ENCODE measurements around the gene ABCC9. TPM values are rescaled to one million over a fixed set of nuclear protein-coding genes. Genes with fewer than 3 reads are reported as not detected.

Gene ABCC9
- total and polyA plus RNA-seq, 2 donors (not counting 3 experiments of a cell fraction or from before 2014, with no cell fraction given): under 0.01 TPM; not detected in 1

- intact Hi-C loops (cut with micrococcal nuclease) (no loop called here), dilution Hi-C loops (cut with MboI; ENCODE audit: extremely low pct_ligation_motif_present, low sequenced_read_pairs) (no loop called here)
- H3K79me2 ChIP-seq (ENCODE audit: control insufficient read depth, insufficient read depth, low read length): no peaks in the 10 kb centered on the region
- no TSS peak for BruUV-seq (replicated peaks)
- no peaks in the 10 kb centered on the region for H4K20me1 ChIP-seq (replicated peaks; ENCODE audit: control insufficient read depth, extremely low read depth, insufficient read depth, low read length)
- no peak for DNase-seq (ENCODE audit: low read depth, low spot score)
- FAIRE-seq: no peak
- ChIA-PET CTCF (interaction anchor here (1.2 kb wide), 1 partner anchor 16 kb away, joined by 3 read pairs; no protein-coding TSS in a partner anchor), POLR2A (no interaction called here)
- TF ChIP-seq MYC (IDR thresholded peaks at IDR 0.05; ENCODE audit: low read depth, low read length): no peak
- no peak for TF ChIP-seq EZH2 (IDR thresholded peaks at IDR 0.05; ENCODE audit: borderline replicate concordance, low read depth, low read length, severe bottlenecking)
- TF ChIP-seq GATA2 (IDR thresholded peaks at IDR 0.05; ENCODE audit: insufficient read depth, insufficient read length, low read depth, low read length): no peak
- TF ChIP-seq POLR2A (IDR thresholded peaks at IDR 0.05; ENCODE audit: low read depth, low read length): no peak
- no peak for TF ChIP-seq JUN (IDR thresholded peaks at IDR 0.05; ENCODE audit: borderline replicate concordance, insufficient read depth, insufficient read length, low read depth)
- TF ChIP-seq CTCF (IDR thresholded peaks at IDR 0.05; ENCODE audit: extremely low read depth in 1 of 2, insufficient read depth in 1 of 2, low read depth in 1 of 2, low read length in 2 of 2): no peak
- TF ChIP-seq FOS (IDR thresholded peaks at IDR 0.05; ENCODE audit: borderline replicate concordance, insufficient read depth, low read length): no peak
- no peak for TF ChIP-seq MAX (IDR thresholded peaks at IDR 0.05; ENCODE audit: insufficient read depth, insufficient read length)
- no peak for TF ChIP-seq POLR2AphosphoS5 (IDR thresholded peaks at IDR 0.05; ENCODE audit: insufficient read depth, low read depth, low read length)
- no peaks in the 10 kb centered on the region for H3K4me1 ChIP-seq (ENCODE audit: control insufficient read depth, extremely low read depth, insufficient read depth, low read length)
- H3K4me2 ChIP-seq (ENCODE audit: insufficient read depth, low read length): no peak overlapping the region
- no peak overlapping the region for H3K4me3 ChIP-seq (replicated peaks in 1 of 3; ENCODE audit: insufficient read depth in 1 of 3, low read depth in 1 of 3, low read length in 3 of 3)
- no peaks in the 10 kb centered on the region for H3K27me3 ChIP-seq (ENCODE audit: control insufficient read depth in 2 of 2, insufficient read depth in 2 of 2, low read length in 2 of 2)
- no peaks in the 10 kb centered on the region for H3K9me3 ChIP-seq (replicated peaks; ENCODE audit: control insufficient read depth, insufficient read depth, low read length)
- H3K9ac ChIP-seq (replicated peaks; ENCODE audit: extremely low read depth, insufficient read depth, low read length): no peak overlapping the region
- H3K27ac ChIP-seq (ENCODE audit: insufficient read depth, low read depth, low read length): no peak overlapping the region
- H3K36me3 ChIP-seq (ENCODE audit: control insufficient read depth in 2 of 2, extremely low read depth in 1 of 2, insufficient read depth in 2 of 2, low read length in 2 of 2): no peaks in the 10 kb centered on the region
- no peaks in the 10 kb centered on the region for H3K9me1 ChIP-seq (replicated peaks; ENCODE audit: control insufficient read depth, extremely low read depth, insufficient read depth, low read length)
- no peak overlapping the region for H2AFZ ChIP-seq (ENCODE audit: low read depth, low read length)
These were observed 59.3 kb downstream of the ABCC9 start for GRCh38 chr12:21881965-21882364.
